RWPE2 (cell line): ENCODE measurements around the gene MLX.
"Not testable (repeated sequence)": the region's sequence is repeated elsewhere in the genome, so short reads cannot be mapped to it uniquely, and the experiment has no call there.

Experiments used
- ATAC-seq: fragments of 200-7000 bp; cut with Tn5 transposase; 3 replicates; pipeline ENCODE4 v1.9.1; 2021; ENCODE audit warnings: low read depth
- DNase-seq: peaks from one replicate; pipeline ENCODE4 v3.0.0-alpha.2; 2020; ENCODE audit warnings: low spot score
- H3K27ac ChIP-seq: fragments of 450-650 bp; 2 replicates; pipeline ENCODE4 v1.5.1; 2017; ENCODE audit warnings: mild to moderate bottlenecking; ENCODE audit not compliant: poor library complexity, severe bottlenecking
- H3K27me3 ChIP-seq: fragments of 250-450 bp; sonication (Bioruptor Pico); 2 replicates; pipeline ENCODE4 v1.5.1; 2021; ENCODE audit warnings: mild to moderate bottlenecking, moderate library complexity; ENCODE audit not compliant: insufficient read depth, poor library complexity, severe bottlenecking
- H3K36me3 ChIP-seq: fragments of 250-450 bp; sonication (Bioruptor Pico); 2 replicates; pipeline ENCODE4 v1.5.1; 2020; ENCODE audit warnings: low read depth, mild to moderate bottlenecking, moderate library complexity
- H3K4me1 ChIP-seq: fragments of 250-450 bp; sonication (Bioruptor Pico); 2 replicates; pipeline ENCODE4 v1.5.1; 2021; ENCODE audit warnings: mild to moderate bottlenecking, moderate library complexity; ENCODE audit not compliant: insufficient read depth, poor library complexity, severe bottlenecking
- H3K4me3 ChIP-seq: fragments of 250-450 bp; sonication (Bioruptor Pico); 2 replicates; pipeline ENCODE4 v1.5.1; 2021; ENCODE audit warnings: mild to moderate bottlenecking, moderate library complexity; ENCODE audit not compliant: severe bottlenecking
- H3K9me3 ChIP-seq: fragments of 250-450 bp; sonication (Bioruptor Pico); 2 replicates; pipeline ENCODE4 v1.5.1; 2021; ENCODE audit warnings: mild to moderate bottlenecking, moderate library complexity; ENCODE audit not compliant: severe bottlenecking
- CTCF ChIP-seq: fragments of 450-650 bp; IDR thresholded peaks from one replicate; pipeline ENCODE4 v1.5.1; 2017; ENCODE audit warnings: mild to moderate bottlenecking, moderate library complexity; ENCODE audit not compliant: poor library complexity, severe bottlenecking

MLX gene

GRCh38 chr17:42547001-42547461 lies 19.9 kb upstream of the MLX start:
- DNase-seq: no peak
- Histone ChIP-seq H3K36me3 (peaks cover 4% of the 10 kb centered on the region; the same call in 1 of the 2 replicates), H3K27ac (no peak overlapping the region), H3K4me1 (no peaks in the 10 kb centered on the region), H3K4me3 (no peak overlapping the region), H3K9me3 (no peaks in the 10 kb centered on the region), H3K27me3 (no peaks in the 10 kb centered on the region)
- TF ChIP-seq CTCF: no peak
- no peak for ATAC-seq

- ATAC-seq (no peak), DNase-seq (no peak)
- Histone ChIP-seq H3K27me3 (no peaks in the 10 kb centered on the region), H3K4me3 (no peak overlapping the region), H3K27ac (no peak overlapping the region), H3K36me3 (no peaks in the 10 kb centered on the region), H3K9me3 (no peaks in the 10 kb centered on the region), H3K4me1 (no peaks in the 10 kb centered on the region)
- no peak for TF ChIP-seq CTCF
Observed at GRCh38 chr17:42547698-42548069, 19.2 kb upstream of the MLX start.

GRCh38 chr17:42548070-42548837 lies 18.6 kb upstream of the MLX start:
- peak; percentile 79 for TF ChIP-seq CTCF
- Histone ChIP-seq H3K27me3 (no peaks in the 10 kb centered on the region), H3K4me3 (peak overlapping the region; percentile 27), H3K27ac (no peak overlapping the region), H3K36me3 (no peaks in the 10 kb centered on the region), H3K9me3 (no peaks in the 10 kb centered on the region), H3K4me1 (no peaks in the 10 kb centered on the region)
- DNase-seq: peak; percentile 89
- peak; percentile 86 for ATAC-seq

- TF ChIP-seq CTCF: no peak
- Histone ChIP-seq H3K36me3 (no peaks in the 10 kb centered on the region), H3K4me1 (no peaks in the 10 kb centered on the region), H3K4me3 (no peak overlapping the region), H3K9me3 (no peaks in the 10 kb centered on the region), H3K27me3 (no peaks in the 10 kb centered on the region), H3K27ac (no peak overlapping the region)
- DNase-seq: no peak
- no peak for ATAC-seq
Observed at GRCh38 chr17:42548993-42549755, 17.7 kb upstream of the MLX start.

- H3K9me3 ChIP-seq, ATAC-seq, H3K27me3 ChIP-seq, DNase-seq, H3K36me3 ChIP-seq, H3K4me1 ChIP-seq: not testable (repeated sequence)
- peak within 1 kb of the TSS; percentile 74 for H3K27ac ChIP-seq
- H3K4me3 ChIP-seq: peak within 1 kb of the TSS; percentile 83
Observed at GRCh38 chr17:42552736-42553135, 14.2 kb upstream of the MLX start, which contains the start of gene HSD17B1. TSS of gene HSD17B1 (plus strand) at chr17:42552923. CDS start at chr17:42552934, 11 bp downstream.
